Measurements from ENCODE around the gene OPCML.

Gene OPCML

DNA sequence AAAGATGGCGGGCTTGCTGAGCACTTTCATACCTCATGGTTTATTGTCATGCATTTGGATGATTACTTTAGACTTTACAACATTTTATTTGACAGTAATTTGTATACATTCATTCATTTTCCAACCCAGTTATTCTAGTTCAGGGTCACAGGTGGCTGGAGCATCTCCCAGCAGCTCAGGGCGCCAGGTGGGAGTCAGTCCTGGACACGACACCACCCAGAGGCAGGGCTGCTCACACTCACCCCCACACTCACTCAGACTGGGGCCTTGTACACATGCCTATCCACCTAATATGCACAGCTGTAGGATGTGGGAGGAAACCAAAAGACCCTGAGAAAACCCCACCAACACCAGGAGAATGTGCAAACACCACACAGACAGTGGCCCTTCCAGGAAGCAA, 123.9 kb downstream of the OPCML start:
- DNase-seq = no peak

DNA sequence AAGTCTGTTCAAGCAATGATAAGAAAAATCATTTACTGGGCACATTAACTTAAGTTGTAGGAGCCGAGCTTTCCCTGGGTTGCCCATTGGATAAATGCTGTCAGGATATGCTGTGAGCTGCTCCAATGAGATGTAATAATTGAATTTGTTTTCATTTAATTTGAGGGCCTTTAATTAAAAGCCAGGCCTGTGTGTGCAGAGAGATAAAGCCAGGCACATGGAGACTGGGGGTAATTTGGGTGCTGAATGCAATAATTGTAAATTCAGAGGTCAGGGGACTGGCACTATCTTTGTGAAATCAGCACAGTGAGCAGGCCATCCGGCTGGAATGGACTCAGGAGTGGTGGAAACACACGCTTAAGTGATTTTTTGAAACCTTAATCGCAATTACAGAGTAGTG, 125.8 kb downstream of the OPCML start:
- DNase-seq = no peak

DNA sequence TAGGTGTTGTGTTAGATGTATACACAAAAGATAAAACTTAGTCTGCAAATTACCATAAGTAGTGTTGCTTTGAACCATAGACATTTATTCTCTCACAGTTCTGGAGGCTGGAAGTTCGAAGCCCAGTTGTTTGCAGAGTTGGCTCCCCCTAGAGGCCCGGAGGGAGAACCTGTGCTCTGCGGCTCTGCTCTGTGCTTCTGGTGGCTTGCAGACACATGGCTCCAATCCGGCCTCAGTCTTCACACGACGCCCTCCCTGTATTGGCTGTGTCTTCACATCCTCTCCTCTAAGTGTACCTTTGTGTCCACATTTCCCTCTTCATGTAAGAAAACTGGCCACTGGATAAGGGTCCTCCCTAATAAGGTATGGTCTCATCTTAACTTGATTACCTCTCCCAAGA, 128.4 kb downstream of the OPCML start:
- no peak for DNase-seq

DNA sequence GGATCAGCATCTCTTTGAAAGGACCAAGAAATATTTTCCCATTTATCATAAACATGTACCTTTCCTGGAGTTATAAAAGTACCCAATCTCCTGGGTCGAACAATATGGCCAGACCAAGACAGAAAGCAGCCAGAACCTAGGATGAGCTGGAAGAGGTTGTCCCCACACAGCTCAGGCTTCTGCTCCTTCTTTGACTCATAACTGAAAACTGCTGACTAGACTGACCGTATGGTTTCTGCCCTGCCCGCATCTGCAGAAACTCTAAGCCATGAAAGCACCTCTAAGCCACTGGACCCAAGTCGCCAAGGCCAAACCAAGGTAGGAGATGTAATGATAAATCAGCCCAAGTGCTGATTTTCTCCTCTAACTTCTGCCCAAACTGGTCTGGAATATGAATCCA, 129.8 kb downstream of the OPCML start:
- DNase-seq = no peak

DNA sequence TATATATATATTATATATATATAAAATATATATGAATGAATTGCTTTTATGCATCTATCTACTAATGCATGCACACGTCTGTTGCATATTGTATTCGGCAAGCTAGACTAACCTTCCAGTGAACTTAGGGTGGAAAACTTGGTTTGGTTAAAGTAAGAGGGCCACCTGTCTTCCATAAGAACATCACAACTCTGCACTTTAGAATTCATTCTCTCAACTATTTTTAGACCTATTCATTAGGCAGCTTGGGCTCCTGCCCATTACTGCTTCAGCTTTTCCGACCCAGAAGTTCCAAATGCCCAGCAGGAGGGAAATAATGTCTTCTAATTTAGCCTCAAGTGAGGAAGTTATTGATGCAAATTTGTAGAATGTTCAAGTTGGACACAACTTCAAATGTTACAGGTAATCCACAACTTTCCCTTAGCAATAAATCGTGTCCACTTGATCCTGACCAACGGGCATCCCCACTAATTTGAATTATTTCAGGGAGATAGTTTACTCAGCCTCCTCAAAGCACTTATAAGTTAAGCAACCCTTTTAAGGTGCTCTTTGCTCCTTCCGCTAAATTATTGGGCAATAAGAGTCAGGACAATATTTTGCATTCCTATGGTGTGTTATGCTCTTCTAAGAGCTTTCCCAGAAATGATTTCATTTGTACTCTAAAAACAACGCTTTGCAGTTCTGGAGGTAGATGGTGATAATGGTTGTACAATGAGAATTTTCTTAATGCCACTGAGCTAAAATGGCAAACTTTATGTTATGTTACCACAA, 132.3 kb downstream of the OPCML start:
- DNase-seq = no peak

DNA sequence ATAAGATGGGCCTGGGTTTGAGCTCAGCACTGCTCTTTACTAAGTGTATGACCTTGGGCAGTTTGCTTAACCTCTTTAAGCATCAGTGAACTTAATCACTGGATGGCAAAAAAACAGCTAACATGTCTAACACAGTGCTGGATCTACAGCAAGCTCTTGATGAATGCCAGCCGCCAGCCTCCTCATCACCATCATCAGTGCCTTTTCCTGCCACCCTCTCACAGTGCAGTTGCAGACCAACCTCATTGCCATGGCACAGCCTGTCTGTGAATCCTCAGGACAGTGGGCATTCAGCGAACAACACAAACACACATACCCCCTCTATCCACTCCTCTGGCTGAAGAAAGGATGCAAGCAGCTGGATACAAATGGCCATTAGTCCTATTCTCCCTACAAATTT, 133.0 kb downstream of the OPCML start:
- no peak for DNase-seq

DNA sequence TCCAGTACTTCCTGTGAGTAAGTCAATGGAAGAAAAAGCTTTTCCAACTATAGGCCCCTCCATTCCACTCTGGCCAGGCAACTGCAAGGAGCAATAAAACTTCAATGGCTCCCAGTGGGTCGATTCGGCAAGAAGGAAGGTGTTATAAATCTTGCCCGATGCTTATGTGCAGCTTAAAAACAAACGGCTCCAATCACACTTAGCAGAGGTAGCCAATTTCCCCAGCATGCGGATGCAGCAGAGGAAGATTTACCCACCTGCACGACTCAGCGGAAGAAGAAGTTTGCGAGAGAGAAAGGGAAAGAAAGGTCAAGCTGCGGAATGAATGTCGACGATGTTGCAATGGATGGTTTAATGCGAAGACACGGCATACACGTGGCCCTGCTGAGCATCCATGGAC, 141.5 kb downstream of the OPCML start:
- DNase-seq = no peak

DNA sequence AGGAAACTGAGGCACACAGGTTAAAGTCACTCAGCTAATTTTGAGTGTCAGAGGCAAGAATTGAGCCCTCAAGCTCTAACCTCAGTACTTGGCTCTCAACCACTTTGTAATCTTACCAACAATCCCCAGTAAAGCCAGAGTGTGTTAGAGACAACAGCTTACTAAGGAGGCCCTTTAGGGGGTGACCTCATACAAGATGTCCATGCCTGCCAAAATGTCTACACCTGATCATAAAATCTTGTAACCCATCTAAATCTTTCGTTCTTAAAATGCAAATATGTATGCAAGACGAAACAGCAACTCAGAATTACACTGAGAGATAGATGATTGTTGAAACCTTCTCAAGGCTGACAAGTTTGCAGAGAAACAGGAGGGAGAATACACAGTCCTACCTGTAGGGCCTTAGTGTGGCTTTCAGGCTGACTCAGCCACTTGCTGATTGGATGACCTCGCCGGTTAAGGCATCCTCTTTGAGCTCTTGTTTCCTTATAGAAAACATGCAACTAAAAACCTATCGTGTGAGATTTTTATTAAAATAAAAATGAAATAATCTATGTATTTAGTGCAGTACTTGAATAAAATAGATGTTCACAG, 143.2 kb downstream of the OPCML start:
- DNase-seq = no peak

DNA sequence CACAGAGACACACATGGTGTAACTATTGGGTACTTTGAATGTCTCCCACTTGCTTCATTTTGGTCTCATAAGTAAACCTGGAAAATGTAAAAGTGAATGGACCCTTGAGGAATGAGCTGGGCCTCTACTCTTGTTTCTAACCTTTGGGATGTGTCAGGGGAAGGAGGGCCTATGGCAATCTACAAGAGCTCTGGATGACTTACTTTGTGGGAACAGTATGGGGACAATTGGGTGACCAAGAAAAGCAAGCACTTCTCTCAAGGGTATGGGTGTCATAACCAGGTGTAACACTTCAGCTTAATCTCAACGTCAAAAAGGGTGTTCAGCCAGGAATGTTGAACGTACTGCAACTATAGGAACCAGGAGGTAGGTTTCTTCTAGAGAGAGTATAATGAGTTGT, 144.0 kb downstream of the OPCML start:
- no peak for DNase-seq

DNA sequence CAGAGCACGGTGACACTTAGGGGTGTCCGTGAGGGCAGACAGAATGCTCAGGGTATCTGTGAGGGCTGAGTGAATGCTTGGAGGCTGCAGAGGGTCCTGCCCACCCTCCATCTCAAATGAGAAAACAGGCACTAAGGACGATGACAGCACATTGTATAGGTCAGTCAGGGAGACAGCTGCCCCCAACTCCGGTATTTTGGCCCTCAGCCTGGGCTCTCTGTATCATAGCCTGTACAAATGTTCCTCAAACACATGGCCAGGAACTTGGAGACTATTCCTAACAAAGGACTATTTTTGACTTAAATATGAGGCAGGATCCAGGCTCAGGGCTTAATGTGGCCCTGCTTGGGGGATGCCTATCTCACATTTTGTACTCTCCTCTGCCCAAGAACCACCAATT, 145.4 kb downstream of the OPCML start:
- no peak for DNase-seq

DNA sequence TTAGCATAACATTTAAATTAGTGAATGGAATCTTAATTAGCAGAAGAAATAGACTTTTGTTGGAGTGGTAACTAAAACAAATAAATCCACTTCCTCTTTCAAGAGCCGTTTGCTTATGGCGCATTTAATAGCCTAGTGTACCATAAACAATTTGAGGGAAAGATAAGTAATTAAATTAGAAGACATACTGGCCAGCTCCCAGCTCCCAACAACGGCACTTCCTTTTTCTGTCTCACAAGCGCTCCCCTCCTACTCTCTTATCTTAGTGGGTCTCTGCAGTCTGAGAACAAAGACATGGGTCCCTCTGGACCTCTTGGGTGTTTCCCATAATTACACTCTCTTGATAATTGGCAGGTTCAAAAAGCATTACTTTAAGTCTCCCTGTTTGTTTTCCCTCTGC, 146.0 kb downstream of the OPCML start:
- DNase-seq = no peak

DNA sequence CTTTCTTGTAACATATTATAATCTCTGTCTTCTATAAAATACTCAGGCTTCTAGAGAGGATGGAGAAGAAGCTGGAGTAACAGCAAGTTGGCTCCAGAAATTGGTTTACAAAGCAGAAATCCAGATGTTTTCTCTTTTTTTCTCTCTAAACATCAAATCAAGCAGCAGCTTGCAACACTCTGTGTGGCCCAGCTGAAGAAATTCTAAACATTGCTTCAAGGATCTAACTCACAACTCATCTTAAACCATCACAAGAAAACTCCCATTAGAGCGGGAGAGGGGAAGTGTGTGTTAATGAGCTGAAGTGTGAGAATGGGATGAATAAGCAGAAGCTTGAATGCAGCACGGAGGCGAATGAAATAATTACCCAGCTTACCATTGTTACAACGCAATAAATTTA, 146.5 kb downstream of the OPCML start:
- no peak for DNase-seq

DNA sequence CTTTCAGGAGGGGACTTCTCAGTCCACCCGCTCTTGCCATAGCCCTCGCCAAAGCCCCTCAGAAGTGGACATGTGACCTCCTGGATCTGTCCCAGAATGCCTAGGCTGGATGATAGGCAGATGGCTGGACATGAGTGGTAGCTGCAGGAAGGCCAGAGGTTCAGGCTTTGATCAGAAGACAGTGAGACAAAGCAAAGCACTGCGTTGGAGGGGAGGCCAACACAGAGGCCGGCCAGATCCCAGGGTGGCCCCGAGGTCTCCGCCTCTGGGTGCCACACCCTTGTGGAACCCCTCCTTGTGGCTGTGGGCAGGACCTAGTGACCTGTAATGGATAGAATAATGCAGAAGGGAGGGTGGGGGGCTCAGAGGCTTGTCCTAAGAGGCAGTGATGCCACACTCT, 147.6 kb downstream of the OPCML start:
- DNase-seq = no peak

DNA sequence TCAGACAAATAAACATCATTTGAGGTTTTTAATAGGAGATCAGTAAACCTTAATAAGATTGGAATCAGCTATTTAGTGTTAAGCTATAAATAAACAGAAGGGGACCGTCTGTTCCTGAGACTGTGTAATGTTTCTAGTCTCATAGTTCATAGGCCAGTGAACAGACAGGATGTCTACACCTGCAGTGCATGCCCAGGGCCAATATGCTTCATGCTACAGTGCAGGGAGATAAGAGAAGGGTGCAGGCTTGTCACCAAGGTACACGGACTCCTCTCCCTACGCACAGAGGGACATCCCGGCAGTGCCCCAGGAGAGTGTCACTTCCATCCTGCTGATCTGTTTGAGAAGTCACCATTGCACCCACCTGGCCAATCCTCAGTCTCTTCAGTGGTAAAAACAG, 148.6 kb downstream of the OPCML start:
- no peak for DNase-seq

DNA sequence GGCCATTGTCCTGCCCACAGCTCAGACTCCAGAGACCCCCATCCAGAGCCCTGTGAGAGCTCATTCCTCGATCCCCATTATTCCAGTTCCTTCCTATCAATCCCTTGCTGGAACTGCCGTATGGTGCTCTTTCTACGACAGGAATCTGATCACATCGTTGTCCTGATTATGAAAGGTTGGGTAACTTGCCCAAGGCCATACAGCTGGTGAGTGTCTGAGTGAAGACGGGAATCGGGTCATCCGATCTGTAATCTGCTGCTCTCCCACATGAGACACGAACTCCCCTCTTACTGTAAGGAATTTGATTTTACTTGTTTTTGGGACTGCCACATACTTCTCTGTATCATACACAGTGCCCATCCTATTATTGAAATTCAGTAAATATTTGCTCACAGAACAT, 149.1 kb downstream of the OPCML start:
- no peak for DNase-seq

DNA sequence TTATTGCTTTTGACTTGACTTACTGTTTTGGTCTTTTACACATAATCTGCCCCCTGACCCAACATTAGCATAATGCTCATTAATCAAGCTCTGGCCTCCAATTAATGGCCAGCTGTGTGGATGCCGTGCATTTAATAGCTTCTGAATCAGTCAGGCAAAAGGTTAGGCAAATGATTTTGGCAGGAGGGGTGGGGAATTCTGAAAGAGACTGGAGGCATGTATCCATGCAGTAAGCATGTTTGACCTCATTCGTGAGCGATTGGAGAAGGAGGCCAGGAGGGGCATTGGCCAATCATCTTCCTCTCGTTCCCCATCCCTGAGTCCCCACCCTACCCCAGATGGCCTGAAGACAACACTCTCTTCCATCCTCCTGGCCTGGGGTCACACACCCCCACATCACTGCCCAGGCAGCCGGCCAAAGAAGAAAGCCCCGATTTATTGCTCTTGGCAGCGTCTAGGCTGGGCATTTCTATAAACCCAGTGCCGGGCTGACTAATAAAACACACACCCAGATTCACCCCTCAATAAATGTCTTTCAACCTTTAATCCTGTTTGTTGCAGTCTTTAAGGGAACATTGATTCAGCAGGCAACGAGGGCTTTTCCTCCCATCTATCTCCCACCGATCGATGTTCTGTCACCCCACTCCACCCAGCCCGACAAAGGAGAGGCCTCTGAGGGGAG, 150.0 kb downstream of the OPCML start:
- DNase-seq = no peak

DNA sequence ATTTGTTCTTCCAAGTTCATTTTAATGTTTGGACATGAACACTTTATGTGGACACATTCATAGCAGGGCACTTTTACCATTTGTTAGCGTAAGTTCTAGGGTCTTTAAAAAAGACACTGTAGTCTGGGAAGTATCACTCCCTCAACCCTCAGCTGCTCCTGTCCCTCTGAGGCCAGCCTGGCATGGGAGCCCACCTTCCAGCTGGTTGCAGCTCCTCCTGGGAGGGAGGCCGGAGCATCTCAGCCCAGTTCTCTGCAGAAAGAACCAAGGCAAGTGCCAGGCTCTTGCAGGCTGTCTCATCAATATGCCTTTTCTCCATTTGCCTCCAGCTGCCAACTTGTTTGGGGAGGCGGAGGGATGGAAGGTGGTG, 150.6 kb downstream of the OPCML start:
- DNase-seq = no peak

DNA sequence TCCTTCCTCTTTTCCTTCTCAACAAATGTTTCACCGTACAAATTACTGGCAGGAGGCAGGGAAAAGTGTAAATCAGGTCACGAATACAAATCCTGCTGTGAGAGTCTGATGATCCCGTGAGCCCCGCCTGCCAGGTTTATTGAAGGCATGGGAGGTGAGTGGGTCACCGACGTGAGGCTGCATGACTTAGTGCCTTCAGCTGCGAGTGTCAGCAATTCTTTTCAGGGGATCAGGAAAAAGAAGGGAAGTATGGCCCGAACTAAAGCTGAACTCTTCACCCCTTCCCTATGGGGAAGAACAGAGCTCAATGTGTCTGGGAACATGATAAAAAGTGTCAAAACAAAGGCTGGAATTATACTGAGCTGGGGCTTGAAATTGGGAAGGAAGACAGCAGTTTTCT, 166.2 kb downstream of the OPCML start:
- DNase-seq = no peak

DNA sequence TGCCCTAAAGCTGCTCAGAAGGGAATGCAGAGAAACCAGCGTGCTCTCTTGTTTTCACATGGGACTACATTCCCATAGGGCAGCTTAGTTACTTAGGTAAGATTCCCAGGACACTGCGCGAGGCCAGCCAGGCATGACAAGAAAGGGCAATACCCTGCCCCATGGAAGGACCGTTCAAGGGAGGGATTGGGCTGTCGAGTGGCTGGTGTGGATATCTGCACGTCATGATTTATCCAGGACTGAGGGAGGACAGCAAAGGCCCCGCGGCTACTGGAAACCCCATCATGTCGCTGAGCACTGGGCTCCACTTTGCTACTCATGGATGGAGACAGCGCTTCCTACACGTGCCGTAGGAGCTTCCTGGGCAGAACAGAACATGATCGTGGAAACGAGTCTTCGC, 169.4 kb downstream of the OPCML start:
- no peak for DNase-seq

DNA sequence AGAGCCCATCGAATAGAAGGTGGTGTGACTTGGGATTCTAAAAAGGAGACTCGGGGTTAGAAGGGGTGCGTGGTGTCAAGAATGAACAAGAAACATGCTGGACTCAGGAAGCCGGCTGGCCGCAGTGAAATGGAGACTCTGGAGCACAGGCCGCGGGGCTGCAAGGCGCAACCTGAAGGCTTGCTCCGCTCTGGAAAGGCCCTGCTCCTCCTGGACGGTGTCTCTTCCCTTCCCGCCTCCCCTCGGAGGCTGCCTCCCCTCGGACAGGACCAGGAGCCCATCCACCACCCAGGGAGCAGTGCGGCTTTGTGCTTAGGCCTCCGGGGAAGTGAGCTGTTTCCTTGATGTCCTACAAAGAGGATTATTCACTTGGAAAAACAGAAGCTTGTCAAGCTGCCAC, 170.1 kb downstream of the OPCML start:
- DNase-seq = no peak

DNA sequence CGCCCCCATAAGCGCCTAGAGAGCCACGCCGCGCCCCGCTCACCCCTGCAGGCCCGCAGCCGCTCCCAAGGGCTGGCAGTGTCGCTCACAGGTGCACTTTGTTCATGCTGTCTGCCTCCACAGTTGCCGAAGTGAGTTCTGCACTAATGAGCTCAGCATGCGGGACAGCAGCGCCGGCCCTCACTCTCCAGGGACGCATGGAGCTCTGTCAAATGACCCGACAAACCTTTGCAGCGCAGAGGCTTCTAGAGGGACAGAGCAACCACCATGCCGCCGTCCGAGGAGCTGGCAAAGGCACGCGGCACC, 170.7 kb downstream of the OPCML start:
- no peak for DNase-seq

DNA sequence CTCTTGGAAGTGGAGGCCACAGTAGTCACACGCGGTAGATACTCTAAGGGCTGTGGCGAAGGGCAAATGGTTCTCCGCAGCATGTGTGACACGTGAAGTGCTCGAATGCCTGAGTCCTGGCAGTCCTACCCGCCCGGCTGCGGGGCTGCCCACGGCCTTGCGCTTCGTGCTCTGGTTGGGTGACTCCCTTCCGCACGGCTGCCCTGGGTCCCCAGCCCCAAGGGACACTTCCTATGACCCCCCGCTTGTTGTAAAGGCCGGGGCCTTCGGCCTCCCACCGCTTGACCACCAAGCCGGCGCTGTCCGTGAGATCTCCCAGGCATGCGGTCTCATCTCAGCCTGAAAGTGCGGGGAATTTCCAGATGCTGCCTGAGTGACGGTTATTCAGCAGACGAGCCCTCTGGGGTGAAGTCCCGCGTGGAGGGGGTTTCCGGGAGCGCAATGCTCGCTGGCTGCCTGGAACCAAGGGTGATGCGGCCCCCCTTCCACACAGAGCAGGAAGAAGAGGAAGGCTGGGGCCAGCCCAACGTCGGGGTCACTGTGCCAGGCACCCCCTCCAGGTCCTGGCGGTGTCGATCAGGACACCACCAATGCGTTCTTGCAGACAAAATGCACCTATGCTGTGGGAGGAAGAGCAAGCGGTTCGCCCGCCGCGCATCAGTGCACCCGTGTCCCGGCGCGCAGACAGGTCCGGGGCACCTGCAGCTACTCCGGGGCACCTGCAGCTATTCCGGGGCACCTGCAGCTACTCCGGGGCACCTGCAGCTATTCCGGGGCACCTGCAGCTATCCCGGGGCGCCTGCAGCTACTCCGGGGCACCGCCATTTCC, 171.2 kb downstream of the OPCML start:
- DNase-seq = no peak

DNA sequence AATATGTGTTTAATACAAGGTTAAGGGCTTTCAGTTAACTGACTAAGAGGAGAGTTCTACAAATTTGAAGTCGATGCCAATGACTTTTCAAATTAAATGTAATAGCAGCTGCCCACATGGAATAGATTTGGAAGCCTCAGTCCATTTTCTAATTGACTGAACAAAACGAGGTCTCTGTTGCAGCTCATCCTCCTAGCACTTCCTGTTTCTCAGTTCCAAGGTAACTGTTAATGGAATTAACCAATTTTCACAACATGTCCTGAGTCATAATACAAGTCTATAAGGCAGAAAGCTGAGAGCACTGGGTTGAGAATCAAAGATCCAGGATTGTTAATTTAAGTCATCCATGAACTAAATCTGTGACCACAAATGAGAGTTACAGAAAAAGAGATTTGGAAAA, 177.2 kb downstream of the OPCML start:
- DNase-seq = no peak

DNA sequence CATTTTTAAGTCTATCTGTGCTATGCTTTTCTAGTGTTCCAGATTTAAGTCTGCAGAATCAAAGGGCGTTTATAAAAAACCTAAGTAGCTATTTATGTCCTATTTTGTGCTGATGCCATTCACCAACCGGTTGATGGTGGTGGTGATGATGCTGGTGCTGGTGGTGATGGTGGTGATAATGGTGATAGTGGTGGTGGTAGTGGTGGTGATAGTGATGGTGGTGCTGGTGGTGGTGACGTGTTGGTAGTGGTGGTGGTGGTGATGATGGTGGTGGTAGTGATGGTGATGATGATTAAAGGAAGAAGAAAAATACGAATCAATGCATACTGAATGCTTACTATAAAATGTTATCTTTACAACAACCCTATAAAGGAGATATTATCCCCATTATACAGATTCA, 178.2 kb downstream of the OPCML start:
- no peak for DNase-seq

Measured in stimulated activated CD4-positive, alpha-beta T cell treated with anti-CD3 and anti-CD28 coated beads, Interleukin-4, amount 100 ng/mL, for 4 hours (primary cell).